GM12878 (cell line): ENCODE measurements around the gene MVB12B. TPM values are rescaled to one million over a fixed set of nuclear protein-coding genes. Genes with fewer than 3 reads are reported as not detected.

Experiments used
- ATAC-seq: fragments of 200-7000 bp; cut with Tn5 transposase; 3 replicates; pipeline ENCODE4 v1.9.1; 2020; ENCODE audit warnings: mild to moderate bottlenecking, moderate library complexity
- BruUV-seq: library from RNA; stranded (reverse); fragments of 400-500 nt; replicated peaks from 2 replicates; lab custom pipeline; 2021; lab: Mats Ljungman, UMichigan
- CTCF ChIA-PET: fragments of 300-600 bp; sonication (Branson Sonifier 250); formaldehyde crosslinking; extraction: SDS; loops from one replicate; lab custom pipeline; 2021; ENCODE audit warnings: inconsistent platforms; lab: Yijun Ruan, JAX
- POLR2A ChIA-PET: fragments of 350-600 bp; formaldehyde crosslinking; extraction: SDS; loops from one replicate; lab custom pipeline; 2021; ENCODE audit warnings: inconsistent platforms; lab: Charles Lee
- RAD21 ChIA-PET: fragments of 300-600 bp; sonication (Branson Sonifier 250); formaldehyde crosslinking; loops from one replicate; lab custom pipeline; 2023; ENCODE audit warnings: antibody characterized with exemption; ENCODE audit not compliant: unreplicated experiment; lab: Charles Lee
- SMC1A ChIA-PET: fragments of 300-600 bp; sonication (Branson Sonifier 250); formaldehyde crosslinking; loops from one replicate; lab custom pipeline; 2023; ENCODE audit not compliant: unreplicated experiment, uncharacterized antibody; lab: Charles Lee
- DNase-seq: peaks from one replicate; pipeline ENCODE4 v3.0.0-alpha.2; 2011; ENCODE audit warnings: low read depth, low spot score
- FAIRE-seq: peaks from 3 replicates; lab custom pipeline; 2011; peaks lifted over from hg19 to GRCh38; lab: Jason Lieb, UNC
- H2AFZ ChIP-seq: 2 replicates; pipeline ENCODE4 v1.6.0; 2011; ENCODE audit warnings: low read depth, low read length, control low read depth; ENCODE audit not compliant: control insufficient read depth
- H3K27ac ChIP-seq: 2 replicates; pipeline ENCODE4 v1.5.1; 2011; ENCODE audit warnings: control low read depth; ENCODE audit not compliant: control insufficient read depth, insufficient read depth
- H3K27me3 ChIP-seq, 2 experiments: replicated peaks in 1 of 2; 2 replicates each; pipeline versions ENCODE4 v1.6.0 to v1.6.1; 2011; ENCODE audit warnings: low read length in 1 of 2; ENCODE audit not compliant: control insufficient read depth in 2 of 2, insufficient read depth in 2 of 2
- H3K36me3 ChIP-seq, 2 experiments: 2 replicates each; pipeline ENCODE4 v1.5.1; 2011; ENCODE audit warnings: low read length in 1 of 2; ENCODE audit not compliant: control insufficient read depth in 2 of 2, insufficient read depth in 2 of 2
- H3K4me1 ChIP-seq: 2 replicates; pipeline ENCODE4 v1.6.1; 2011; ENCODE audit warnings: mild to moderate bottlenecking, low read length, moderate library complexity, mixed read lengths; ENCODE audit not compliant: control insufficient read depth, insufficient read depth
- H3K4me2 ChIP-seq: 2 replicates; pipeline ENCODE4 v1.6.0; 2011; ENCODE audit warnings: control low read depth; ENCODE audit not compliant: control insufficient read depth, insufficient read depth
- H3K4me3 ChIP-seq: fragments of 200-600 bp; sonication (generic); 2 replicates; pipeline ENCODE4 v1.5.1; 2016
- H3K79me2 ChIP-seq: 2 replicates; pipeline ENCODE4 v1.6.0; 2011; ENCODE audit warnings: low read length; ENCODE audit not compliant: control insufficient read depth, insufficient read depth
- H3K9ac ChIP-seq: 2 replicates; pipeline ENCODE4 v1.8.0; 2011; ENCODE audit warnings: low read length, control low read depth, mixed read lengths; ENCODE audit not compliant: control insufficient read depth, insufficient read depth
- H3K9me3 ChIP-seq: replicated peaks from 3 replicates; pipeline ENCODE4 v1.5.1; 2011; ENCODE audit warnings: mild to moderate bottlenecking, low read length; ENCODE audit not compliant: control insufficient read depth, insufficient read depth
- H4K20me1 ChIP-seq: 2 replicates; pipeline ENCODE4 v1.6.0; 2011; ENCODE audit not compliant: control insufficient read depth, insufficient read depth
- ATF7 ChIP-seq: fragments of 450-650 bp; IDR thresholded peaks from 2 replicates; pipeline ENCODE4 v1.6.1; 2016; ENCODE audit warnings: low read depth, mild to moderate bottlenecking
- ESRRA ChIP-seq: IDR thresholded peaks from 2 replicates; pipeline ENCODE4 v1.6.1; 2012; ENCODE audit warnings: mild to moderate bottlenecking, low read length, improper control_type of control experiment
- ETV6 ChIP-seq, 2 experiments: fragments of 450-650 bp in 1 of 2; IDR thresholded peaks in 1 of 2; conservative IDR thresholded peaks in 1 of 2; 2 replicates each; pipeline ENCODE4 v1.6.1; 2014; ENCODE audit warnings: antibody characterized with exemption in 1 of 2, borderline replicate concordance in 1 of 2, low read depth in 1 of 2, mild to moderate bottlenecking in 1 of 2, moderate library complexity in 1 of 2
- JUNB ChIP-seq: IDR thresholded peaks from 2 replicates; pipeline ENCODE4 v1.6.1; 2016; ENCODE audit warnings: antibody characterized with exemption, mild to moderate bottlenecking
- RAD21 ChIP-seq: IDR thresholded peaks from 2 replicates; pipeline ENCODE4 v1.6.1; 2011; ENCODE audit warnings: mild to moderate bottlenecking, low read depth, low read length, moderate library complexity; ENCODE audit not compliant: insufficient read depth
- SPI1 ChIP-seq: IDR thresholded peaks from 2 replicates; pipeline ENCODE4 v1.6.1; 2011; ENCODE audit warnings: low read depth, mild to moderate bottlenecking, low read length, moderate library complexity, borderline replicate concordance; ENCODE audit not compliant: insufficient read depth
- WGBS: methylation state at CpG from one replicate; pipeline ENCODE4 v1.1.6; 2016; ENCODE audit warnings: low lambda C conversion rate; ENCODE audit not compliant: insufficient replicate concordance, insufficient coverage; ENCODE audit errors: missing lambda C conversion rate; 5-methylcytosine and 5-hydroxymethylcytosine counted together
- in situ Hi-C: fragments of 300-500 bp; cut with MboI; formaldehyde crosslinking; loops from 9 replicates; pipeline ENCODE4 v1.14.3; 2018; ENCODE audit warnings: mixed read lengths
- intact Hi-C: fragments of 100-400 bp; cut with micrococcal nuclease; formaldehyde crosslinking; loops from one replicate; pipeline ENCODE4 v1.14.2; 2022; ENCODE audit not compliant: unreplicated experiment
- polyA plus RNA-seq, 11 experiments: library from polyadenylated mRNA; depleted of rRNA in 4 of 11; unstranded in 6 of 11; stranded (reverse) in 5 of 11; fragments of >200 nt; fragmentation: Nextera tagmentation in 4 of 11; fragmentation: Illumina TruSeq in 1 of 11; extraction: Ambion mirVana in 4 of 11; extraction: Trizol in 1 of 11; gene quantifications; 1 replicate in 1 of 11; 2 replicates in 10 of 11; pipeline versions ENCODE4 v1.2.1 to v1.2.3, GENCODE V29; 2011 to 2016; ENCODE audit warnings: inconsistent platforms in 2 of 11, missing spikeins in 2 of 11, low read depth in 1 of 11
- total RNA-seq, 4 experiments: library from RNA; depleted of rRNA in 3 of 4; stranded (reverse); fragments of >200 nt in 3 of 4; fragmentation: Illumina TruSeq in 1 of 4; extraction: Trizol in 1 of 4; gene quantifications; 2 replicates each; pipeline versions ENCODE4 v1.2.1 to v1.2.3, GENCODE V29; 2013 to 2021
- TF ChIP-seq, protein P1 (sequence below): fragments of 450-650 bp; formaldehyde crosslinking; IDR thresholded peaks from 2 replicates; pipeline ENCODE4 v1.4.0; 2022; ENCODE audit warnings: mild to moderate bottlenecking, moderate library complexity
- TF ChIP-seq, protein P2 (sequence below): IDR thresholded peaks from 2 replicates; pipeline ENCODE4 v1.6.1; 2012; ENCODE audit warnings: improper control_type of control experiment, low read depth, low read length; ENCODE audit not compliant: insufficient replicate concordance
- TF ChIP-seq, protein P3 (sequence below): fragments of 450-650 bp; IDR thresholded peaks from 2 replicates; pipeline ENCODE4 v1.6.1; 2017; ENCODE audit warnings: low read depth, mild to moderate bottlenecking, moderate library complexity

Gene MVB12B
- total and polyA plus RNA-seq, 10 of the 15 experiments (the other 5 are each of a cell fraction or from before 2014, with no cell fraction given): 0.08 TPM; not detected in 9

DNA sequence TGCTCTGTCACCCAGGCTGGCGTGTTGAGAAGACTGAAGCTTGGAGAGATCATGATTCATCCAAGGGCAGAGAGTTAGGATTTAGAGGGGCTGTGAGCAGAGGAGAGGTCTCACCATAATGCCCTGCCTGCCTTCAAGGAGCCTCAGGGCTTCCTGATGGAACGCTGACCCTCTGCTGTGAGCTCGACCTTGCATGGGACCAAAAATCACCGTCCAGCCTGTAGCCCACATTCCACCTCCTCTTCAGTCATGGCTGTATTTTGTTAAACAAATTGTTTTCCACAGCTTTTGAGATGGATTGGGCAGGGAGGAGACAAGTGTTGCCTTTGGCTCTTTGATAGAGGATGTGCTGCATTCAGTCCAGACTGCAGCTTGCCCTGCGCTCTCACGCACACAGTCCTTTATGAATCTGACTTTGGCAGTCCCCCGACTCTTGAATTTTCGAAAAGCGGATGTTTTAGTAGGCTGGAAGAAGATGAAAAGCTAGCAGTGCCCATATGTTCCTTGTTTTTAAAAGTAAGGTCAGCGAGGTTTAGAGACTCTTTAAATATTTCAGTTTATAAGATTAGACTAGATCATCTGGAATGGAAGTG is 79.5 kb downstream of the MVB12B start:
- H3K36me3 ChIP-seq: no peaks in the 10 kb centered on the region
- TF ChIP-seq, protein P1, sequence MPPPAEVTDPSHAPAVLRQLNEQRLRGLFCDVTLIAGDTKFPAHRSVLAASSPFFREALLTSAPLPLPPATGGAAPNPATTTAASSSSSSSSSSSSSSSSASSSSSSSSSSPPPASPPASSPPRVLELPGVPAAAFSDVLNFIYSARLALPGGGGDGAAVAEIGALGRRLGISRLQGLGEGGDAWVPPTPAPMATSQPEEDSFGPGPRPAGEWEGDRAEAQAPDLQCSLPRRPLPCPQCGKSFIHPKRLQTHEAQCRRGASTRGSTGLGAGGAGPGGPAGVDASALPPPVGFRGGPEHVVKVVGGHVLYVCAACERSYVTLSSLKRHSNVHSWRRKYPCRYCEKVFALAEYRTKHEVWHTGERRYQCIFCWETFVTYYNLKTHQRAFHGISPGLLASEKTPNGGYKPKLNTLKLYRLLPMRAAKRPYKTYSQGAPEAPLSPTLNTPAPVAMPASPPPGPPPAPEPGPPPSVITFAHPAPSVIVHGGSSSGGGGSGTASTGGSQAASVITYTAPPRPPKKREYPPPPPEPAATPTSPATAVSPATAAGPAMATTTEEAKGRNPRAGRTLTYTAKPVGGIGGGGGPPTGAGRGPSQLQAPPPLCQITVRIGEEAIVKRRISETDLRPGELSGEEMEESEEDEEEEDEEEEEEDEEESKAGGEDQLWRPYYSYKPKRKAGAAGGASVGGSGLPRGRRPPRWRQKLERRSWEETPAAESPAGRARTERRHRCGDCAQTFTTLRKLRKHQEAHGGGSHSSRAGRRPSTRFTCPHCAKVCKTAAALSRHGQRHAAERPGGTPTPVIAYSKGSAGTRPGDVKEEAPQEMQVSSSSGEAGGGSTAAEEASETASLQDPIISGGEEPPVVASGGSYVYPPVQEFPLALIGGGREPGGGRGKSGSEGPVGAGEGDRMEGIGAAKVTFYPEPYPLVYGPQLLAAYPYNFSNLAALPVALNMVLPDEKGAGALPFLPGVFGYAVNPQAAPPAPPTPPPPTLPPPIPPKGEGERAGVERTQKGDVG (CRISPR knock-in tag): no peak
- TF ChIP-seq ETV6 (conservative IDR thresholded peaks at IDR 0.05 in 1 of 2, IDR thresholded peaks at IDR 0.05 in 1 of 2; ENCODE audit: borderline replicate concordance in 1 of 2, low read depth in 1 of 2): no peak
- no peak for TF ChIP-seq ATF7
- TF ChIP-seq, protein P2, sequence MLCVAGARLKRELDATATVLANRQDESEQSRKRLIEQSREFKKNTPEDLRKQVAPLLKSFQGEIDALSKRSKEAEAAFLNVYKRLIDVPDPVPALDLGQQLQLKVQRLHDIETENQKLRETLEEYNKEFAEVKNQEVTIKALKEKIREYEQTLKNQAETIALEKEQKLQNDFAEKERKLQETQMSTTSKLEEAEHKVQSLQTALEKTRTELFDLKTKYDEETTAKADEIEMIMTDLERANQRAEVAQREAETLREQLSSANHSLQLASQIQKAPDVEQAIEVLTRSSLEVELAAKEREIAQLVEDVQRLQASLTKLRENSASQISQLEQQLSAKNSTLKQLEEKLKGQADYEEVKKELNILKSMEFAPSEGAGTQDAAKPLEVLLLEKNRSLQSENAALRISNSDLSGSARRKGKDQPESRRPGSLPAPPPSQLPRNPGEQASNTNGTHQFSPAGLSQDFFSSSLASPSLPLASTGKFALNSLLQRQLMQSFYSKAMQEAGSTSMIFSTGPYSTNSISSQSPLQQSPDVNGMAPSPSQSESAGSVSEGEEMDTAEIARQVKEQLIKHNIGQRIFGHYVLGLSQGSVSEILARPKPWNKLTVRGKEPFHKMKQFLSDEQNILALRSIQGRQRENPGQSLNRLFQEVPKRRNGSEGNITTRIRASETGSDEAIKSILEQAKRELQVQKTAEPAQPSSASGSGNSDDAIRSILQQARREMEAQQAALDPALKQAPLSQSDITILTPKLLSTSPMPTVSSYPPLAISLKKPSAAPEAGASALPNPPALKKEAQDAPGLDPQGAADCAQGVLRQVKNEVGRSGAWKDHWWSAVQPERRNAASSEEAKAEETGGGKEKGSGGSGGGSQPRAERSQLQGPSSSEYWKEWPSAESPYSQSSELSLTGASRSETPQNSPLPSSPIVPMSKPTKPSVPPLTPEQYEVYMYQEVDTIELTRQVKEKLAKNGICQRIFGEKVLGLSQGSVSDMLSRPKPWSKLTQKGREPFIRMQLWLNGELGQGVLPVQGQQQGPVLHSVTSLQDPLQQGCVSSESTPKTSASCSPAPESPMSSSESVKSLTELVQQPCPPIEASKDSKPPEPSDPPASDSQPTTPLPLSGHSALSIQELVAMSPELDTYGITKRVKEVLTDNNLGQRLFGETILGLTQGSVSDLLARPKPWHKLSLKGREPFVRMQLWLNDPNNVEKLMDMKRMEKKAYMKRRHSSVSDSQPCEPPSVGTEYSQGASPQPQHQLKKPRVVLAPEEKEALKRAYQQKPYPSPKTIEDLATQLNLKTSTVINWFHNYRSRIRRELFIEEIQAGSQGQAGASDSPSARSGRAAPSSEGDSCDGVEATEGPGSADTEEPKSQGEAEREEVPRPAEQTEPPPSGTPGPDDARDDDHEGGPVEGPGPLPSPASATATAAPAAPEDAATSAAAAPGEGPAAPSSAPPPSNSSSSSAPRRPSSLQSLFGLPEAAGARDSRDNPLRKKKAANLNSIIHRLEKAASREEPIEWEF: no peak
- TF ChIP-seq, protein P3, sequence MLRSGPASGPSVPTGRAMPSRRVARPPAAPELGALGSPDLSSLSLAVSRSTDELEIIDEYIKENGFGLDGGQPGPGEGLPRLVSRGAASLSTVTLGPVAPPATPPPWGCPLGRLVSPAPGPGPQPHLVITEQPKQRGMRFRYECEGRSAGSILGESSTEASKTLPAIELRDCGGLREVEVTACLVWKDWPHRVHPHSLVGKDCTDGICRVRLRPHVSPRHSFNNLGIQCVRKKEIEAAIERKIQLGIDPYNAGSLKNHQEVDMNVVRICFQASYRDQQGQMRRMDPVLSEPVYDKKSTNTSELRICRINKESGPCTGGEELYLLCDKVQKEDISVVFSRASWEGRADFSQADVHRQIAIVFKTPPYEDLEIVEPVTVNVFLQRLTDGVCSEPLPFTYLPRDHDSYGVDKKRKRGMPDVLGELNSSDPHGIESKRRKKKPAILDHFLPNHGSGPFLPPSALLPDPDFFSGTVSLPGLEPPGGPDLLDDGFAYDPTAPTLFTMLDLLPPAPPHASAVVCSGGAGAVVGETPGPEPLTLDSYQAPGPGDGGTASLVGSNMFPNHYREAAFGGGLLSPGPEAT: no peak
- TF ChIP-seq JUNB: no peak
- TF ChIP-seq ESRRA: no peak
- TF ChIP-seq SPI1: no peak
- no peak for TF ChIP-seq RAD21
- TF ChIP-seq, all 136 proteins: peak for 0
- ChIA-PET POLR2A (no interaction called here), CTCF (interaction anchor here (1.3 kb wide), 1 partner anchor 85 kb away, joined by 3 read pairs; no protein-coding TSS in a partner anchor), SMC1A (interaction anchor here (0.6 kb wide), 1 partner anchor 89 kb away, joined by 5 read pairs; no protein-coding TSS in a partner anchor), RAD21 (no interaction called here)
- ATAC-seq (no peak), FAIRE-seq (no peak), DNase-seq (no peak)
- Histone ChIP-seq H3K27me3 (peaks cover 0 to 5% of the 10 kb centered on the region in 2 experiments; a peak in 2 of 4 replicates), H3K4me1 (peaks cover 2% of the 10 kb centered on the region; the same call in 1 of the 2 replicates), H2AFZ (no peak overlapping the region), H3K9me3 (no peaks in the 10 kb centered on the region; the same call in 2 of the 3 replicates), H3K4me2 (no peak overlapping the region), H3K79me2 (no peaks in the 10 kb centered on the region), H3K27ac (no peak overlapping the region), H4K20me1 (no peaks in the 10 kb centered on the region; the same call in 1 of the 2 replicates), H3K4me3 (no peak overlapping the region), H3K9ac (no peak overlapping the region)
- intact Hi-C loops (loop anchor here (5.0 kb wide), 1 partner anchor 66 kb away; no protein-coding TSS in a partner anchor), in situ Hi-C loops (no loop called here)
- WGBS: 52% methylated on average over 10 of the region's 10 CpGs
- BruUV-seq: no TSS peak
